CD14-positive monocyte (primary cell): ENCODE results near the gene ABCC5. TPM values are rescaled to one million over a fixed set of nuclear protein-coding genes. Genes with fewer than 3 reads are reported as not detected.

Source experiments
- DNase-seq, 3 donors: peaks; one replicate each; pipeline ENCODE4 v3.0.0-alpha.2; 2011 to 2022
- H2AFZ ChIP-seq: 2 replicates; pipeline ENCODE4 v1.6.0; 2012; ENCODE audit warnings: mild to moderate bottlenecking, low read depth, low read length, inconsistent platforms; ENCODE audit not compliant: insufficient read depth, poor library complexity, severe bottlenecking
- H3K27ac ChIP-seq, 2 donors: 1 replicate in 1 of 2; 2 replicates in 1 of 2; pipeline ENCODE4 v1.5.1; 2012 to 2013; ENCODE audit warnings: low read length in 2 of 2, control low read depth in 1 of 2, inconsistent platforms in 1 of 2, low read depth in 1 of 2, mild to moderate bottlenecking in 1 of 2
- H3K27me3 ChIP-seq, 2 donors: one replicate each; pipeline versions ENCODE4 v1.6.0 to v1.6.1; 2011 to 2013; ENCODE audit warnings: low read length in 2 of 2; ENCODE audit not compliant: control insufficient read depth in 2 of 2, insufficient read depth in 2 of 2
- H3K36me3 ChIP-seq, 2 donors: replicated peaks in 1 of 2; 1 replicate in 1 of 2; 2 replicates in 1 of 2; pipeline versions ENCODE4 v1.5.1 to v1.6.1; 2012 to 2013; ENCODE audit warnings: low read length in 2 of 2, control low read depth in 1 of 2, inconsistent platforms in 1 of 2, mild to moderate bottlenecking in 1 of 2; ENCODE audit not compliant: insufficient read depth in 2 of 2, control insufficient read depth in 1 of 2
- H3K4me1 ChIP-seq, 2 donors: 1 replicate in 1 of 2; 2 replicates in 1 of 2; pipeline versions ENCODE4 v1.5.1 to v1.6.1; 2012 to 2013; ENCODE audit warnings: low read length in 2 of 2, control low read depth in 1 of 2, inconsistent platforms in 1 of 2, mild to moderate bottlenecking in 1 of 2, moderate library complexity in 1 of 2; ENCODE audit not compliant: insufficient read depth in 2 of 2, control insufficient read depth in 1 of 2
- H3K4me2 ChIP-seq: replicated peaks from 2 replicates; pipeline ENCODE3; 2012; ENCODE audit warnings: low read length, moderate library complexity, mild to moderate bottlenecking; ENCODE audit not compliant: poor library complexity, severe bottlenecking; ENCODE audit errors: extremely low read depth
- H3K4me3 ChIP-seq, 3 experiments: fragments of 200-600 bp in 1 of 3; sonication (generic) in 1 of 3; replicated peaks in 1 of 3; 1 replicate in 2 of 3; 2 replicates in 1 of 3; pipeline ENCODE4 v1.5.1; 2011 to 2013; ENCODE audit warnings: low read length in 3 of 3, mild to moderate bottlenecking in 3 of 3, control low read depth in 2 of 3, low read depth in 2 of 3, inconsistent platforms in 1 of 3, moderate library complexity in 1 of 3
- H3K79me2 ChIP-seq: 2 replicates; pipeline ENCODE4 v1.6.0; 2012; ENCODE audit warnings: mild to moderate bottlenecking, control low read depth, inconsistent platforms, low read length, moderate library complexity; ENCODE audit not compliant: insufficient read depth
- H3K9ac ChIP-seq: 2 replicates; pipeline ENCODE4 v1.6.0; 2017; ENCODE audit warnings: low read length, mild to moderate bottlenecking; ENCODE audit not compliant: insufficient read depth, poor library complexity, severe bottlenecking
- H3K9me3 ChIP-seq, 2 donors: replicated peaks in 1 of 2; 1 replicate in 1 of 2; 2 replicates in 1 of 2; pipeline versions ENCODE4 v1.5.1 to v1.6.1; 2012 to 2013; ENCODE audit warnings: low read length in 2 of 2, control low read depth in 1 of 2; ENCODE audit not compliant: control insufficient read depth in 1 of 2, insufficient read depth in 1 of 2
- H4K20me1 ChIP-seq: 2 replicates; pipeline ENCODE4 v1.6.0; 2012; ENCODE audit warnings: mild to moderate bottlenecking, low read length, control low read depth, moderate library complexity; ENCODE audit not compliant: insufficient read depth
- H3K27ac Mint-ChIP-seq, 7 donors: one replicate each; pipeline ENCODE4 v1.8.0; 2020; ENCODE audit warnings: mild to moderate bottlenecking in 7 of 7, mixed read lengths in 7 of 7, moderate library complexity in 6 of 7, inconsistent platforms in 2 of 7
- H3K27me3 Mint-ChIP-seq, 3 donors: one replicate each; pipeline ENCODE4 v1.8.0; 2021 to 2022; ENCODE audit warnings: low read depth in 3 of 3, mild to moderate bottlenecking in 3 of 3, mixed read lengths in 3 of 3, moderate library complexity in 3 of 3, inconsistent platforms in 1 of 3
- H3K36me3 Mint-ChIP-seq, 2 donors: one replicate each; pipeline ENCODE4 v1.8.0; 2020; ENCODE audit warnings: mixed read lengths in 2 of 2, inconsistent platforms in 1 of 2, mild to moderate bottlenecking in 1 of 2
- H3K4me1 Mint-ChIP-seq: one replicate; pipeline ENCODE4 v1.8.0; 2020; ENCODE audit warnings: mild to moderate bottlenecking, mixed read lengths
- H3K4me3 Mint-ChIP-seq, 2 donors: one replicate each; pipeline ENCODE4 v1.8.0; 2020; ENCODE audit warnings: mild to moderate bottlenecking in 2 of 2, mixed read lengths in 2 of 2, moderate library complexity in 1 of 2
- H3K9me3 Mint-ChIP-seq, 7 donors: one replicate each; pipeline ENCODE4 v1.8.0; 2020 to 2022; ENCODE audit warnings: mixed read lengths in 7 of 7, mild to moderate bottlenecking in 6 of 7, moderate library complexity in 6 of 7, inconsistent platforms in 2 of 7
- CTCF ChIP-seq: fragments of 200-600 bp; IDR thresholded peaks from one replicate; pipeline ENCODE4 v1.8.0; 2022; ENCODE audit warnings: antibody characterized with exemption, mild to moderate bottlenecking
- WGBS: methylation state at CpG from one replicate; pipeline ENCODE4 v1.1.5; 2013; ENCODE audit warnings: missing lambda C conversion rate; ENCODE audit not compliant: insufficient coverage; 5-methylcytosine and 5-hydroxymethylcytosine counted together
- intact Hi-C, 2 donors: fragments of 100-400 bp; cut with micrococcal nuclease; formaldehyde crosslinking; loops; one replicate each; pipeline versions ENCODE4 v1.15.0 to v1.15.1; 2023
- polyA plus RNA-seq, 3 donors: library from polyadenylated mRNA; depleted of rRNA in 1 of 3; unstranded in 2 of 3; stranded (reverse) in 1 of 3; fragments of 300-500 nt in 2 of 3; fragments of >200 nt in 1 of 3; fragmentation: Illumina TruSeq in 2 of 3; gene quantifications; 1 replicate in 2 of 3; 2 replicates in 1 of 3; pipeline ENCODE4 v1.2.3, GENCODE V29; 2012 to 2021

The ABCC5 gene
- polyA plus RNA-seq, 3 donors: 6.2 to 30.9 (median 7.7) TPM

DNA sequence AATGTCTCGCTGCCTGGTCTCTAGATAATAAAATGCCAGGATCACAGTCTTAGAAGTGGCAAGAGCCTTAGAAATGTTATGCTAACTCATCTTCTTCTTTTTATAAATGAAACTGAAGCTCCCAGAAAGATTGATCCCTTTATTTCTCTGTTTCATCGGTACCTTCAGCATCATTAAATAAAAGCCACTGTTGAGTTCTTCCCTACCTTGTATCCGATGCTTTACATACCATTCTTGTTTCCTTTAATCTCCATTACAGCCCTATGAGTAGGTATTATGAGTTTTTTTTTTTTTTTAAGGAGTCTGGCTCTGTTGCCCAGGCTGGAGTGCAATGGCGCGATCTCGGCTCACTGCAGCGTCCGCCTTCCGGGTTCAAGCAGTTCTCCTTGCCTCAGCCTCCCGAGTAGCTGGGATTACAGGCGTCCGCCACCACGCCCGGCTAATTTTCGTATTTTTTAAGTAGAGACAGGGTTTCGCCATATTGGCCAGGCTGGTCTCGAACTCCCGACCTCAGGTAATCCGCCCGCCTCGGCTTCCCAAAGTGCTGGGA, 815 bp upstream of the ABCC5 start:
- H3K4me3 Mint-ChIP-seq: peak overlapping the region; percentile 96 to 97
- Histone ChIP-seq H3K4me3 (peak overlapping the region; percentile 88 to 100 (median 100)), H3K36me3 (peaks cover 2 to 8% of the 10 kb centered on the region in 2 donors), H3K9ac (peak overlapping the region; percentile 72), H2AFZ (peak overlapping the region; percentile 100), H3K4me2 (peak overlapping the region; percentile 94), H3K9me3 (no peaks in the 10 kb centered on the region), H3K27ac (peak overlapping the region; percentile 43 to 82), H4K20me1 (no peaks in the 10 kb centered on the region), H3K79me2 (no peaks in the 10 kb centered on the region), H3K27me3 (no peaks in the 10 kb centered on the region), H3K4me1 (peaks cover 39 to 50% of the 10 kb centered on the region in 2 donors)
- H3K4me1 Mint-ChIP-seq: peaks cover 46% of the 10 kb centered on the region
- TF ChIP-seq CTCF: no peak
- H3K36me3 Mint-ChIP-seq: peaks cover 6 to 11% of the 10 kb centered on the region in 2 donors
- peak overlapping the region; percentile 30 to 94 (median 81) for H3K27ac Mint-ChIP-seq
- H3K27me3 Mint-ChIP-seq: peaks cover 5 to 8% (median 7%) of the 10 kb centered on the region in 3 donors
- intact Hi-C loops: loop anchor here (5.0 to 10.0 kb wide), 3 partner anchors 116 to 126 kb away; partner anchors contain the start of gene EIF2B5 (in 1 of the 2)
- H3K9me3 Mint-ChIP-seq: peaks cover 0 to 2% (median 0%) of the 10 kb centered on the region in 7 donors
- no peak for DNase-seq
- WGBS: 87% methylated on average over 14 of the region's 21 CpGs

DNA sequence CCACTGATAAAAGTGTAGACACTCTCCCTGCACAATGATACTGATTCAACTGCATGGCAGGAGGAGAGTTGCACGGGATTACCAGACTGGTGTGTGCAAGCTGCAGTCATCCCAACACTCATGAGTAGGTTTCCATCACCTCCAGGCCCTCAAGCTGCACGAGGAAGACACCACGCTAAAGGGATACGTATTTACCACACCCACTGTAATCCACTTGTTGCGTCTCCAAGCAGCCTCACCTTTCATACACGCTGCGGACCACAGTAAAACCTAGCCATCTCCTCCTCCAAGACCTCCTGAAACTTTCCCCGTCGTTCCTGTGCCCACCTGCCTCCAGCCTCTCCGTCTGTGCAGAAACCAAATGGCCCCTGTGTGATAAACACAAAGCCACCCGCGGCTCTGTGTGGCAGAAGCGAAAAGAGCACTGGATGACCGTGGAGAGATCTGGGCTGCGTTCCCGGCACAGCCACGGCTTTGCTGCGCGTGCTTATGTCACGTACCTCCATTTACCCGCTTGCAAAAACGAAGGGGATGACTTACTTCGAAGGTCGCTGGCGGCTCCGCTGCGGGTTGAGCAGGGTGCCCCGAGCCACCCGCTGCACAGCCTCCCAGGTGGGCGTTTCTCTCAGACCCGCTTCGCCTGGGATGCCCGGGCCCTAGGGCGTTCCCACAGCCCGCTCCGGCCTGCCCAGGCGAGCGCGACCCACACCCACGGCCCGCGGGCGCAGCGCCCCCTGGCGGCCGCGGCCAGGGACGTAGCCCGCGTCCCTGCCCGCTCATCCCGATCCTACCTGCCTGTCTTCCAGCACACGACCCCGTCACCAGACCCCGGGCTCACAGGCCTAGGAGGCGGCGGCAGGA, 643 bp downstream of the ABCC5 start:
- H3K4me1 Mint-ChIP-seq: peaks cover 35% of the 10 kb centered on the region
- H3K36me3 Mint-ChIP-seq: peaks cover 15 to 22% of the 10 kb centered on the region in 2 donors
- peak overlapping the region; percentile 96 to 97 for H3K4me3 Mint-ChIP-seq
- Histone ChIP-seq H2AFZ (peak overlapping the region; percentile 100), H3K79me2 (no peaks in the 10 kb centered on the region), H3K27ac (peak overlapping the region in 1 of 2 donors; percentile 82), H4K20me1 (no peaks in the 10 kb centered on the region), H3K27me3 (no peaks in the 10 kb centered on the region), H3K4me1 (peaks cover 29 to 37% of the 10 kb centered on the region in 2 donors), H3K36me3 (peaks cover 11 to 19% of the 10 kb centered on the region in 2 donors), H3K4me3 (peak overlapping the region; percentile 88 to 100 (median 100)), H3K9ac (peak overlapping the region; percentile 72), H3K4me2 (peak overlapping the region; percentile 94), H3K9me3 (no peaks in the 10 kb centered on the region)
- TF ChIP-seq CTCF: peak; percentile 100
- H3K27me3 Mint-ChIP-seq: peaks cover 5 to 8% (median 7%) of the 10 kb centered on the region in 3 donors
- peak overlapping the region; percentile 30 to 94 (median 81) for H3K27ac Mint-ChIP-seq
- H3K9me3 Mint-ChIP-seq: peaks cover 0 to 2% (median 0%) of the 10 kb centered on the region in 7 donors
- intact Hi-C loops: loop anchor here (1.0 to 10.0 kb wide), 4 partner anchors 118 to 125 kb away; partner anchors contain the start of gene EIF2B5 (in 2 of the 2)
- DNase-seq: peak; percentile 30 to 63 (median 49)
- 28% methylated on average over 57 of the region's 57 CpGs for WGBS
